OCI-LY1 (cell line): ENCODE measurements around the gene PODXL2.

ENCODE experiments used
- H2AFZ ChIP-seq: fragments of 200-600 bp; sonication (generic), shearing (Covaris generic); 2 replicates; pipeline ENCODE4 v1.6.0; 2014; ENCODE audit warnings: antibody characterized with exemption, mild to moderate bottlenecking, low read length
- H3F3A ChIP-seq: fragments of 200-600 bp; sonication (generic), shearing (Covaris generic); 2 replicates; pipeline ENCODE4 v1.6.0; 2014; ENCODE audit warnings: mild to moderate bottlenecking, antibody characterized with exemption, low read length, moderate library complexity; ENCODE audit not compliant: insufficient read depth
- H3K27ac ChIP-seq: fragments of 200-600 bp; sonication (generic); 2 replicates; pipeline ENCODE4 v1.5.1; 2014; ENCODE audit warnings: low read length, mixed run types, mild to moderate bottlenecking, low read depth; ENCODE audit not compliant: poor library complexity, severe bottlenecking
- H3K27me3 ChIP-seq: fragments of 200-600 bp; sonication (generic); 2 replicates; pipeline ENCODE4 v1.6.0; 2014; ENCODE audit warnings: antibody characterized with exemption, mild to moderate bottlenecking, low read length, moderate library complexity; ENCODE audit not compliant: insufficient read depth
- H3K36me3 ChIP-seq: fragments of 200-600 bp; sonication (generic); 2 replicates; pipeline ENCODE4 v1.6.1; 2014; ENCODE audit warnings: mild to moderate bottlenecking, antibody characterized with exemption, low read length, moderate library complexity, mixed read lengths; ENCODE audit not compliant: insufficient read depth
- H3K4me1 ChIP-seq: fragments of 200-600 bp; sonication (generic); 2 replicates; pipeline ENCODE4 v1.5.1; 2014; ENCODE audit warnings: mild to moderate bottlenecking, low read length, moderate library complexity; ENCODE audit not compliant: insufficient read depth, severe bottlenecking
- H3K4me2 ChIP-seq: fragments of 200-600 bp; sonication (generic), shearing (Covaris generic); 2 replicates; pipeline ENCODE4 v1.6.1; 2014; ENCODE audit warnings: low read length
- H3K4me3 ChIP-seq: fragments of 200-600 bp; sonication (generic); 2 replicates; pipeline ENCODE4 v1.5.1; 2014; ENCODE audit warnings: low read length, low read depth, mild to moderate bottlenecking, mixed read lengths; ENCODE audit not compliant: poor library complexity, severe bottlenecking
- H3K79me2 ChIP-seq: fragments of 200-600 bp; shearing (Covaris generic); 2 replicates; pipeline ENCODE4 v1.6.1; 2016; ENCODE audit warnings: mixed run types, low read length, mixed read lengths; ENCODE audit not compliant: insufficient read depth
- H3K9ac ChIP-seq: fragments of 200-600 bp; sonication (generic), shearing (Covaris generic); 2 replicates; pipeline ENCODE4 v1.6.1; 2014; ENCODE audit warnings: mild to moderate bottlenecking, low read length, mixed read lengths
- H3K9me2 ChIP-seq: fragments of 200-600 bp; sonication (generic), shearing (Covaris generic); 2 replicates; pipeline ENCODE4 v1.6.1; 2014; ENCODE audit warnings: low read depth, mild to moderate bottlenecking, low read length, mixed read lengths
- H3K9me3 ChIP-seq: fragments of 200-600 bp; shearing (Covaris generic); 2 replicates; pipeline ENCODE4 v1.6.1; 2014; ENCODE audit warnings: low read length, mixed read lengths
- H4K20me1 ChIP-seq: fragments of 200-600 bp; sonication (generic), shearing (Covaris generic); 2 replicates; pipeline ENCODE4 v1.6.0; 2016; ENCODE audit warnings: mild to moderate bottlenecking, low read length; ENCODE audit not compliant: insufficient read depth
- CTCF ChIP-seq: fragments of 200-600 bp; sonication (generic), shearing (Covaris generic); IDR thresholded peaks from 2 replicates; pipeline ENCODE4 v1.5.1; 2017; ENCODE audit warnings: mild to moderate bottlenecking, antibody characterized with exemption, low read length, moderate library complexity, mixed read lengths
- EZH2 ChIP-seq: fragments of 200-600 bp; sonication (generic), shearing (Covaris generic); IDR thresholded peaks from 2 replicates; pipeline ENCODE4 v1.8.0; 2017; ENCODE audit warnings: borderline replicate concordance, mixed run types, mild to moderate bottlenecking, antibody characterized with exemption, low read length, moderate library complexity, mixed read lengths

PODXL2 gene

GRCh38 chr3:127620637-127621375 lies 8.2 kb upstream of the PODXL2 start:
- no peak overlapping the region for H3K4me2 ChIP-seq
- H3K9me2 ChIP-seq, result no peaks in the 10 kb centered on the region
- H2AFZ ChIP-seq, result no peak overlapping the region
- H3K27me3 ChIP-seq, result no peaks in the 10 kb centered on the region
- no peaks in the 10 kb centered on the region for H3F3A ChIP-seq
- peaks cover 74% of the 10 kb centered on the region for H3K36me3 ChIP-seq
- H3K4me3 ChIP-seq, result no peak overlapping the region
- no peak overlapping the region for H3K27ac ChIP-seq
- H3K9ac ChIP-seq, result no peak overlapping the region
- TF ChIP-seq EZH2 (no peak), CTCF (no peak)
- no peaks in the 10 kb centered on the region for H4K20me1 ChIP-seq
- no peaks in the 10 kb centered on the region for H3K9me3 ChIP-seq
- no peaks in the 10 kb centered on the region for H3K4me1 ChIP-seq
- no peaks in the 10 kb centered on the region for H3K79me2 ChIP-seq

GRCh38 chr3:127622031-127622430 lies 7.0 kb upstream of the PODXL2 start:
- Histone ChIP-seq H3K27me3 (no peaks in the 10 kb centered on the region; the same call in 1 of the 2 replicates), H3K9ac (no peak overlapping the region), H3K4me1 (peaks cover 5% of the 10 kb centered on the region), H3K4me3 (no peak overlapping the region), H3K79me2 (no peaks in the 10 kb centered on the region), H3K9me2 (no peaks in the 10 kb centered on the region), H3F3A (no peaks in the 10 kb centered on the region), H4K20me1 (no peaks in the 10 kb centered on the region), H3K9me3 (no peaks in the 10 kb centered on the region), H2AFZ (no peak overlapping the region), H3K36me3 (peaks cover 62% of the 10 kb centered on the region), H3K4me2 (no peak overlapping the region), H3K27ac (no peak overlapping the region)
- no peak for TF ChIP-seq CTCF
- no peak for TF ChIP-seq EZH2

- Histone ChIP-seq H3K27ac (no peak overlapping the region), H3K36me3 (peaks cover 53% of the 10 kb centered on the region), H3K9ac (no peak overlapping the region), H3K4me2 (no peak overlapping the region), H3K27me3 (no peaks in the 10 kb centered on the region; the same call in 1 of the 2 replicates), H3K4me1 (peaks cover 5% of the 10 kb centered on the region), H3K9me3 (no peaks in the 10 kb centered on the region), H2AFZ (no peak overlapping the region), H3K79me2 (no peaks in the 10 kb centered on the region), H3F3A (no peaks in the 10 kb centered on the region), H3K4me3 (no peak overlapping the region), H4K20me1 (no peaks in the 10 kb centered on the region), H3K9me2 (no peaks in the 10 kb centered on the region)
- TF ChIP-seq CTCF, result no peak
- TF ChIP-seq EZH2, result no peak
Observed at GRCh38 chr3:127622772-127623576, 6.0 kb upstream of the PODXL2 start.
